ENCODE results near the gene FBXO38. TPM values are rescaled to one million over a fixed set of nuclear protein-coding genes. Genes with fewer than 3 reads are reported as not detected.
"Not testable (repeated sequence)": the region's sequence is repeated elsewhere in the genome, so short reads cannot be mapped to it uniquely, and the experiment has no call there.

The FBXO38 gene
- total RNA-seq, 4 donors from 2014 or later = 29.4 to 81.3 (median 48.7) TPM

- no peak overlapping the region for H3K4me3 ChIP-seq
- intact Hi-C loops (cut with DNase I; ENCODE audit: low total_unique reads) = no loop called here
- no peaks in the 10 kb centered on the region for H3K36me3 ChIP-seq
- no peaks in the 10 kb centered on the region for H3K4me1 ChIP-seq
- no peak for DNase-seq
- no peak overlapping the region for H3K27ac ChIP-seq
- no peaks in the 10 kb centered on the region for H3K27me3 ChIP-seq
- H3K9me3 ChIP-seq = no peaks in the 10 kb centered on the region
- TF ChIP-seq CTCF (IDR thresholded peaks at IDR 0.05) = no peak
- TF ChIP-seq POLR2A (IDR thresholded peaks at IDR 0.05) = no peak
Measured at GRCh38 chr5:148465381-148466235, 81.8 kb downstream of the FBXO38 start.

- H3K36me3 ChIP-seq = no peaks in the 10 kb centered on the region
- DNase-seq = no peak
- no peaks in the 10 kb centered on the region for H3K4me1 ChIP-seq
- TF ChIP-seq POLR2A (IDR thresholded peaks at IDR 0.05) = no peak
- no peaks in the 10 kb centered on the region for H3K27me3 ChIP-seq
- no peak overlapping the region for H3K27ac ChIP-seq
- H3K9me3 ChIP-seq = no peaks in the 10 kb centered on the region
- no peak overlapping the region for H3K4me3 ChIP-seq
- intact Hi-C loops (cut with DNase I; ENCODE audit: low total_unique reads) = no loop called here
Measured at GRCh38 chr5:148466236-148466580, 82.5 kb downstream of the FBXO38 start.

GRCh38 chr5:148467958-148468357, 84.2 kb downstream of the FBXO38 start:
- Histone ChIP-seq H3K9me3 (no peaks in the 10 kb centered on the region), H3K4me3 (no peak overlapping the region), H3K27me3 (no peaks in the 10 kb centered on the region), H3K36me3 (no peaks in the 10 kb centered on the region), H3K27ac (no peak overlapping the region), H3K4me1 (no peaks in the 10 kb centered on the region)
- DNase-seq = no peak
- TF ChIP-seq POLR2A (IDR thresholded peaks at IDR 0.05) (no peak), CTCF (IDR thresholded peaks at IDR 0.05) (no peak)
- intact Hi-C loops (cut with DNase I; ENCODE audit: low total_unique reads) = no loop called here

- H3K36me3 ChIP-seq; H3K27ac ChIP-seq; intact Hi-C loops (cut with DNase I; ENCODE audit: low total_unique reads); H3K4me3 ChIP-seq; H3K27me3 ChIP-seq; DNase-seq; H3K9me3 ChIP-seq; H3K4me1 ChIP-seq: not testable (repeated sequence)
Measured at GRCh38 chr5:148468746-148469145, 85.0 kb downstream of the FBXO38 start.

GRCh38 chr5:148469501-148469935, 85.8 kb downstream of the FBXO38 start:
- Histone ChIP-seq H3K27ac (no peak overlapping the region), H3K9me3 (no peaks in the 10 kb centered on the region), H3K4me3 (no peak overlapping the region), H3K27me3 (no peaks in the 10 kb centered on the region), H3K36me3 (no peaks in the 10 kb centered on the region), H3K4me1 (no peaks in the 10 kb centered on the region)
- TF ChIP-seq CTCF (IDR thresholded peaks at IDR 0.05) = no peak
- TF ChIP-seq POLR2A (IDR thresholded peaks at IDR 0.05) = no peak
- intact Hi-C loops (cut with DNase I; ENCODE audit: low total_unique reads) = no loop called here
- no peak for DNase-seq

GRCh38 chr5:148471379-148471778, 87.6 kb downstream of the FBXO38 start:
- H3K4me1 ChIP-seq = no peaks in the 10 kb centered on the region
- TF ChIP-seq CTCF (IDR thresholded peaks at IDR 0.05) (no peak), POLR2A (IDR thresholded peaks at IDR 0.05) (no peak)
- no peaks in the 10 kb centered on the region for H3K27me3 ChIP-seq
- intact Hi-C loops (cut with DNase I; ENCODE audit: low total_unique reads) = no loop called here
- no peaks in the 10 kb centered on the region for H3K9me3 ChIP-seq
- H3K36me3 ChIP-seq = no peaks in the 10 kb centered on the region
- no peak overlapping the region for H3K27ac ChIP-seq
- H3K4me3 ChIP-seq = no peak overlapping the region
- no peak for DNase-seq
